Smooth muscle cell (in vitro differentiated cells): Measurements from ENCODE around the gene RPS6KA3. TPM values are rescaled to one million over a fixed set of nuclear protein-coding genes. Genes with fewer than 3 reads are reported as not detected.

Experiments used
- DNase-seq: peaks from one replicate; lab custom pipeline; 2025; ENCODE audit not compliant: unreplicated experiment; lab: John Stamatoyannopoulos, UW
- H2AFZ ChIP-seq: fragments of 200-600 bp; sonication (generic); 2 replicates; pipeline ENCODE4 v1.6.0; 2016; ENCODE audit warnings: antibody characterized with exemption, low read depth, mild to moderate bottlenecking
- H3F3A ChIP-seq: fragments of 200-600 bp; sonication (generic); 2 replicates; pipeline ENCODE4 v1.6.0; 2017; ENCODE audit warnings: antibody characterized with exemption, low read depth
- H3K27ac ChIP-seq: fragments of 200-600 bp; sonication (generic); 2 replicates; pipeline ENCODE4 v1.5.1; 2016; ENCODE audit warnings: low read depth, mild to moderate bottlenecking
- H3K27me3 ChIP-seq: fragments of 200-600 bp; sonication (generic); 2 replicates; pipeline ENCODE4 v1.6.1; 2016; ENCODE audit warnings: low read depth, mild to moderate bottlenecking
- H3K36me3 ChIP-seq: fragments of 200-600 bp; sonication (generic); 2 replicates; pipeline ENCODE4 v1.5.1; 2016; ENCODE audit warnings: low read depth
- H3K4me1 ChIP-seq: fragments of 200-600 bp; sonication (generic); 2 replicates; pipeline ENCODE4 v1.5.1; 2016; ENCODE audit warnings: low read depth
- H3K4me2 ChIP-seq: fragments of 200-600 bp; sonication (generic); 2 replicates; pipeline ENCODE4 v1.6.0; 2016; ENCODE audit warnings: mild to moderate bottlenecking
- H3K4me3 ChIP-seq: fragments of 200-600 bp; sonication (generic); 2 replicates; pipeline ENCODE4 v1.5.1; 2016; ENCODE audit warnings: mild to moderate bottlenecking
- H3K79me2 ChIP-seq: fragments of 200-600 bp; sonication (generic); 2 replicates; pipeline ENCODE4 v1.6.0; 2016; ENCODE audit warnings: low read depth, mild to moderate bottlenecking
- H3K9ac ChIP-seq: fragments of 200-600 bp; sonication (generic); 2 replicates; pipeline ENCODE4 v1.6.0; 2016; ENCODE audit warnings: low read depth
- H3K9me3 ChIP-seq: fragments of 200-600 bp; sonication (generic); replicated peaks from 2 replicates; pipeline ENCODE4 v1.5.1; 2016; ENCODE audit warnings: low read depth
- H4K20me1 ChIP-seq: fragments of 200-600 bp; sonication (generic); 2 replicates; pipeline ENCODE4 v1.6.0; 2016; ENCODE audit warnings: low read depth
- CTCF ChIP-seq: fragments of 200-600 bp; sonication (generic); IDR thresholded peaks from 2 replicates; pipeline ENCODE4 v1.5.1; 2017; ENCODE audit warnings: borderline replicate concordance, mild to moderate bottlenecking, antibody characterized with exemption; ENCODE audit not compliant: insufficient read depth, poor library complexity, severe bottlenecking
- WGBS: methylation state at CpG from one replicate; pipeline ENCODE4 v1.1.7; 2016; ENCODE audit warnings: low lambda C conversion rate; 5-methylcytosine and 5-hydroxymethylcytosine counted together
- polyA plus RNA-seq: library from polyadenylated mRNA; unstranded; fragments of >200 nt; fragmentation: Nextera tagmentation; extraction: Ambion mirVana; gene quantifications from 2 replicates; pipeline ENCODE4 v1.2.1, GENCODE V29; 2016
- total RNA-seq: library from RNA; depleted of rRNA; stranded (reverse); fragments of >200 nt; gene quantifications from 2 replicates; pipeline ENCODE4 v1.2.3, GENCODE V29; 2014

RPS6KA3 gene
- total and polyA plus RNA-seq, 2 experiments from 2014 or later = 15.4 to 37.2 TPM

- no peaks in the 10 kb centered on the region for H3K79me2 ChIP-seq
- no peaks in the 10 kb centered on the region for H4K20me1 ChIP-seq
- H2AFZ ChIP-seq = no peak overlapping the region
- H3K27me3 ChIP-seq = no peaks in the 10 kb centered on the region
- 75% methylated on average over 1 of the region's 1 CpG for WGBS
- no peak overlapping the region for H3K9ac ChIP-seq
- no peak for DNase-seq
- H3K36me3 ChIP-seq = no peaks in the 10 kb centered on the region
- H3F3A ChIP-seq = peaks cover 5% of the 10 kb centered on the region
- no peak overlapping the region for H3K4me3 ChIP-seq
- H3K9me3 ChIP-seq = no peaks in the 10 kb centered on the region
- H3K4me2 ChIP-seq = no peak overlapping the region
- no peak for TF ChIP-seq CTCF
- no peak overlapping the region for H3K27ac ChIP-seq
- H3K4me1 ChIP-seq = no peaks in the 10 kb centered on the region
Observed at GRCh38 chrX:20271730-20272129, 5.0 kb upstream of the RPS6KA3 start.

- H2AFZ ChIP-seq = no peak overlapping the region
- 50% methylated on average over 1 of the region's 1 CpG for WGBS
- peak overlapping the region; percentile 44 for H3K27ac ChIP-seq
- no peaks in the 10 kb centered on the region for H3K4me1 ChIP-seq
- no peak overlapping the region for H3K9ac ChIP-seq
- DNase-seq = no peak
- no peaks in the 10 kb centered on the region for H3K27me3 ChIP-seq
- H3K36me3 ChIP-seq = no peaks in the 10 kb centered on the region
- no peak for TF ChIP-seq CTCF
- peaks cover 5% of the 10 kb centered on the region for H3F3A ChIP-seq
- no peaks in the 10 kb centered on the region for H3K79me2 ChIP-seq
- H4K20me1 ChIP-seq = no peaks in the 10 kb centered on the region
- no peak overlapping the region for H3K4me3 ChIP-seq
- no peaks in the 10 kb centered on the region for H3K9me3 ChIP-seq
- no peak overlapping the region for H3K4me2 ChIP-seq
Observed at GRCh38 chrX:20271186-20271585, 4.5 kb upstream of the RPS6KA3 start.

- no peaks in the 10 kb centered on the region for H4K20me1 ChIP-seq
- no peaks in the 10 kb centered on the region for H3K27me3 ChIP-seq
- no peak overlapping the region for H3K4me3 ChIP-seq
- H3K36me3 ChIP-seq = no peaks in the 10 kb centered on the region
- peak overlapping the region; percentile 44 for H3K27ac ChIP-seq
- no peak for DNase-seq
- H3K4me1 ChIP-seq = no peaks in the 10 kb centered on the region
- H3K9me3 ChIP-seq = no peaks in the 10 kb centered on the region
- H3K4me2 ChIP-seq = no peak overlapping the region
- H3F3A ChIP-seq = peaks cover 5% of the 10 kb centered on the region
- no peak for TF ChIP-seq CTCF
- no peak overlapping the region for H3K9ac ChIP-seq
- no peaks in the 10 kb centered on the region for H3K79me2 ChIP-seq
- 60% methylated on average over 1 of the region's 1 CpG for whole genome bisulfite sequencing
- H2AFZ ChIP-seq = no peak overlapping the region
Observed at GRCh38 chrX:20270562-20270890, 3.8 kb upstream of the RPS6KA3 start.

GRCh38 chrX:20269848-20270561 is 3.3 kb upstream of the RPS6KA3 start:
- Histone ChIP-seq H3K4me1 (no peaks in the 10 kb centered on the region), H3F3A (peaks cover 5% of the 10 kb centered on the region), H2AFZ (no peak overlapping the region), H3K9ac (no peak overlapping the region), H3K4me2 (no peak overlapping the region), H3K27ac (peak overlapping the region; percentile 44), H3K4me3 (no peak overlapping the region), H3K36me3 (no peaks in the 10 kb centered on the region), H3K27me3 (no peaks in the 10 kb centered on the region), H3K9me3 (no peaks in the 10 kb centered on the region), H4K20me1 (peaks cover under 1% of the 10 kb centered on the region), H3K79me2 (no peaks in the 10 kb centered on the region)
- TF ChIP-seq CTCF = no peak
- no peak for DNase-seq
- WGBS = 75% methylated on average over 4 of the region's 4 CpGs
